ENCODE results near the gene MYOZ3.

- no peak for TF ChIP-seq GATA2 (IDR thresholded peaks at IDR 0.05; ENCODE audit: low read depth, low read length)
- no peak for TF ChIP-seq GATA3 (IDR thresholded peaks at IDR 0.05; ENCODE audit: low read depth, low read length)
Observed at GRCh38 chr5:150623878-150624216, 37.2 kb upstream of the MYOZ3 start.

Data from SH-SY5Y (cell line).